ENCODE data around the gene TMEM87B.
A peak's percentile ranks its signal among the peaks of the same experiment; 100 is the strongest.

Gene TMEM87B

GRCh38 chr2:112050316-112050715 lies 4.8 kb upstream of the TMEM87B start:
- H3K9me3 ChIP-seq (ENCODE audit: control insufficient read depth, insufficient read depth, low read length): peaks cover 4% of the 10 kb centered on the region; the same call in 1 of the 2 replicates
- H3K36me3 ChIP-seq (ENCODE audit: control insufficient read depth, insufficient read depth, low read length): no peaks in the 10 kb centered on the region
- H3K9ac ChIP-seq (ENCODE audit: low read depth, low read length): no peak overlapping the region
- no peaks in the 10 kb centered on the region for H3K27me3 ChIP-seq (ENCODE audit: control insufficient read depth, insufficient read depth, low read length)
- H3K4me1 ChIP-seq (ENCODE audit: control insufficient read depth, insufficient read depth, low read length): peaks cover 18% of the 10 kb centered on the region
- no peak overlapping the region for H3K4me3 ChIP-seq (ENCODE audit: low read depth, low read length)
- H3K27ac ChIP-seq (ENCODE audit: low read depth, low read length): no peak overlapping the region

GRCh38 chr2:112053917-112054846 lies 887 bp upstream of the TMEM87B start:
- Histone ChIP-seq H3K36me3 (ENCODE audit: control insufficient read depth, insufficient read depth, low read length) (no peaks in the 10 kb centered on the region), H3K9me3 (ENCODE audit: control insufficient read depth, insufficient read depth, low read length) (no peaks in the 10 kb centered on the region), H3K27ac (ENCODE audit: low read depth, low read length) (peak overlapping the region; percentile 61), H3K4me3 (ENCODE audit: low read depth, low read length) (peak overlapping the region; percentile 90), H3K9ac (ENCODE audit: low read depth, low read length) (no peak overlapping the region), H3K4me1 (ENCODE audit: control insufficient read depth, insufficient read depth, low read length) (peaks cover 12% of the 10 kb centered on the region), H3K27me3 (ENCODE audit: control insufficient read depth, insufficient read depth, low read length) (no peaks in the 10 kb centered on the region)

- Histone ChIP-seq H3K4me3 (ENCODE audit: low read depth, low read length) (peak overlapping the region; percentile 75), H3K9ac (ENCODE audit: low read depth, low read length) (peak overlapping the region; percentile 88), H3K27me3 (ENCODE audit: control insufficient read depth, insufficient read depth, low read length) (no peaks in the 10 kb centered on the region), H3K9me3 (ENCODE audit: control insufficient read depth, insufficient read depth, low read length) (no peaks in the 10 kb centered on the region), H3K4me1 (ENCODE audit: control insufficient read depth, insufficient read depth, low read length) (peaks cover 15% of the 10 kb centered on the region), H3K27ac (ENCODE audit: low read depth, low read length) (peak overlapping the region; percentile 80), H3K36me3 (ENCODE audit: control insufficient read depth, insufficient read depth, low read length) (peaks cover 2% of the 10 kb centered on the region; the same call in 1 of the 2 replicates)
These were observed 909 bp downstream of the TMEM87B start for GRCh38 chr2:112055730-112056625.

GRCh38 chr2:112056626-112056987 lies 1.5 kb downstream of the TMEM87B start:
- peaks cover 15% of the 10 kb centered on the region for H3K4me1 ChIP-seq (ENCODE audit: control insufficient read depth, insufficient read depth, low read length)
- H3K9ac ChIP-seq (ENCODE audit: low read depth, low read length): peak overlapping the region; percentile 88; the same call in 1 of the 2 replicates
- H3K27ac ChIP-seq (ENCODE audit: low read depth, low read length): no peak overlapping the region
- H3K4me3 ChIP-seq (ENCODE audit: low read depth, low read length): peak overlapping the region; percentile 75
- no peaks in the 10 kb centered on the region for H3K9me3 ChIP-seq (ENCODE audit: control insufficient read depth, insufficient read depth, low read length)
- H3K36me3 ChIP-seq (ENCODE audit: control insufficient read depth, insufficient read depth, low read length): peaks cover 5% of the 10 kb centered on the region; the same call in 1 of the 2 replicates
- H3K27me3 ChIP-seq (ENCODE audit: control insufficient read depth, insufficient read depth, low read length): no peaks in the 10 kb centered on the region

- Histone ChIP-seq H3K36me3 (ENCODE audit: control insufficient read depth, insufficient read depth, low read length) (peaks cover 17% of the 10 kb centered on the region; the same call in 1 of the 2 replicates), H3K27ac (ENCODE audit: low read depth, low read length) (no peak overlapping the region), H3K4me1 (ENCODE audit: control insufficient read depth, insufficient read depth, low read length) (peaks cover 11% of the 10 kb centered on the region), H3K9ac (ENCODE audit: low read depth, low read length) (no peak overlapping the region), H3K27me3 (ENCODE audit: control insufficient read depth, insufficient read depth, low read length) (no peaks in the 10 kb centered on the region), H3K4me3 (ENCODE audit: low read depth, low read length) (no peak overlapping the region), H3K9me3 (ENCODE audit: control insufficient read depth, insufficient read depth, low read length) (no peaks in the 10 kb centered on the region)
These were observed 4.6 kb downstream of the TMEM87B start for GRCh38 chr2:112059671-112060070.

GRCh38 chr2:112061299-112061698 lies 6.2 kb downstream of the TMEM87B start:
- H3K27me3 ChIP-seq (ENCODE audit: control insufficient read depth, insufficient read depth, low read length): no peaks in the 10 kb centered on the region
- H3K4me3 ChIP-seq (ENCODE audit: low read depth, low read length): no peak overlapping the region
- no peak overlapping the region for H3K9ac ChIP-seq (ENCODE audit: low read depth, low read length)
- peaks cover 10% of the 10 kb centered on the region for H3K4me1 ChIP-seq (ENCODE audit: control insufficient read depth, insufficient read depth, low read length)
- no peak overlapping the region for H3K27ac ChIP-seq (ENCODE audit: low read depth, low read length)
- no peaks in the 10 kb centered on the region for H3K9me3 ChIP-seq (ENCODE audit: control insufficient read depth, insufficient read depth, low read length)
- peaks cover 24% of the 10 kb centered on the region for H3K36me3 ChIP-seq (ENCODE audit: control insufficient read depth, insufficient read depth, low read length)

- H3K36me3 ChIP-seq (ENCODE audit: control insufficient read depth, insufficient read depth, low read length): peaks cover 28% of the 10 kb centered on the region
- peaks cover 4% of the 10 kb centered on the region for H3K4me1 ChIP-seq (ENCODE audit: control insufficient read depth, insufficient read depth, low read length)
- no peak overlapping the region for H3K9ac ChIP-seq (ENCODE audit: low read depth, low read length)
- H3K27ac ChIP-seq (ENCODE audit: low read depth, low read length): no peak overlapping the region
- H3K27me3 ChIP-seq (ENCODE audit: control insufficient read depth, insufficient read depth, low read length): no peaks in the 10 kb centered on the region
- no peaks in the 10 kb centered on the region for H3K9me3 ChIP-seq (ENCODE audit: control insufficient read depth, insufficient read depth, low read length)
- H3K4me3 ChIP-seq (ENCODE audit: low read depth, low read length): no peak overlapping the region
These were observed 6.8 kb downstream of the TMEM87B start for GRCh38 chr2:112061840-112062239.

- peaks cover 2% of the 10 kb centered on the region; the same call in 1 of the 2 replicates for H3K4me1 ChIP-seq (ENCODE audit: control insufficient read depth, insufficient read depth, low read length)
- no peaks in the 10 kb centered on the region for H3K9me3 ChIP-seq (ENCODE audit: control insufficient read depth, insufficient read depth, low read length)
- peaks cover 36% of the 10 kb centered on the region for H3K36me3 ChIP-seq (ENCODE audit: control insufficient read depth, insufficient read depth, low read length)
- no peak overlapping the region for H3K9ac ChIP-seq (ENCODE audit: low read depth, low read length)
- no peaks in the 10 kb centered on the region for H3K27me3 ChIP-seq (ENCODE audit: control insufficient read depth, insufficient read depth, low read length)
- H3K4me3 ChIP-seq (ENCODE audit: low read depth, low read length): no peak overlapping the region
- no peak overlapping the region for H3K27ac ChIP-seq (ENCODE audit: low read depth, low read length)
These were observed 7.8 kb downstream of the TMEM87B start for GRCh38 chr2:112062894-112063293.

GRCh38 chr2:112065486-112065885 lies 10.4 kb downstream of the TMEM87B start:
- H3K9ac ChIP-seq (ENCODE audit: low read depth, low read length): no peak overlapping the region
- H3K9me3 ChIP-seq (ENCODE audit: control insufficient read depth, insufficient read depth, low read length): no peaks in the 10 kb centered on the region
- no peaks in the 10 kb centered on the region; the same call in 1 of the 2 replicates for H3K4me1 ChIP-seq (ENCODE audit: control insufficient read depth, insufficient read depth, low read length)
- no peaks in the 10 kb centered on the region for H3K27me3 ChIP-seq (ENCODE audit: control insufficient read depth, insufficient read depth, low read length)
- no peak overlapping the region for H3K4me3 ChIP-seq (ENCODE audit: low read depth, low read length)
- no peak overlapping the region for H3K27ac ChIP-seq (ENCODE audit: low read depth, low read length)
- H3K36me3 ChIP-seq (ENCODE audit: control insufficient read depth, insufficient read depth, low read length): peaks cover 36% of the 10 kb centered on the region

- H3K27ac ChIP-seq (ENCODE audit: low read depth, low read length): no peak overlapping the region
- H3K36me3 ChIP-seq (ENCODE audit: control insufficient read depth, insufficient read depth, low read length): peaks cover 34% of the 10 kb centered on the region
- H3K27me3 ChIP-seq (ENCODE audit: control insufficient read depth, insufficient read depth, low read length): no peaks in the 10 kb centered on the region
- no peak overlapping the region for H3K4me3 ChIP-seq (ENCODE audit: low read depth, low read length)
- no peak overlapping the region for H3K9ac ChIP-seq (ENCODE audit: low read depth, low read length)
- H3K9me3 ChIP-seq (ENCODE audit: control insufficient read depth, insufficient read depth, low read length): no peaks in the 10 kb centered on the region
- H3K4me1 ChIP-seq (ENCODE audit: control insufficient read depth, insufficient read depth, low read length): no peaks in the 10 kb centered on the region; the same call in 1 of the 2 replicates
These were observed 10.9 kb downstream of the TMEM87B start for GRCh38 chr2:112065966-112066365.

Measured in HUES48 (cell line).